Measurements from ENCODE around the gene COQ3.

Gene COQ3

GRCh38 chr6:99393698-99394531, at the start of gene COQ3:
COQ3 (minus strand) TSS chr6:99394195; CDS start chr6:99394179, 16 bp downstream.
- DNase-seq = peak; percentile 72

GRCh38 chr6:99434702-99435530, 40.9 kb upstream of the COQ3 start:
- DNase-seq = peak; percentile 38

- DNase-seq = no peak
These were observed 38.9 kb upstream of the COQ3 start for GRCh38 chr6:99432877-99433276.

- no peak for DNase-seq
These were observed 37.9 kb upstream of the COQ3 start for GRCh38 chr6:99431901-99432300.

GRCh38 chr6:99427988-99428387, 34.0 kb upstream of the COQ3 start:
- no peak for DNase-seq

GRCh38 chr6:99426451-99426757, 32.4 kb upstream of the COQ3 start:
- DNase-seq = no peak

- DNase-seq = peak; percentile 68
These were observed 31.9 kb upstream of the COQ3 start for GRCh38 chr6:99425647-99426450.

GRCh38 chr6:99424761-99425646, 31.0 kb upstream of the COQ3 start, which contains the start of gene PNISR:
PNISR (minus strand) TSS chr6:99425308; CDS start chr6:99414659, 10,649 bp downstream.
- DNase-seq = peak; percentile 96

- DNase-seq = no peak
These were observed 30.0 kb upstream of the COQ3 start for GRCh38 chr6:99424022-99424421.

GRCh38 chr6:99422912-99423311, 28.9 kb upstream of the COQ3 start:
- DNase-seq = no peak

- DNase-seq = peak; percentile 8
These were observed 23.1 kb upstream of the COQ3 start for GRCh38 chr6:99416892-99417767.

GRCh38 chr6:99416226-99416625, 22.2 kb upstream of the COQ3 start:
- no peak for DNase-seq

GRCh38 chr6:99415446-99415845, 21.5 kb upstream of the COQ3 start:
- no peak for DNase-seq

GRCh38 chr6:99412065-99412464, 18.1 kb upstream of the COQ3 start:
- DNase-seq = no peak

GRCh38 chr6:99409672-99410071, 15.7 kb upstream of the COQ3 start:
- no peak for DNase-seq

- DNase-seq = no peak
These were observed 13.1 kb upstream of the COQ3 start for GRCh38 chr6:99407076-99407475.

- DNase-seq = no peak
These were observed 8.5 kb upstream of the COQ3 start for GRCh38 chr6:99402448-99402847.

- DNase-seq = no peak
These were observed 3.3 kb upstream of the COQ3 start for GRCh38 chr6:99397287-99397686.

GRCh38 chr6:99393366-99393697, 663 bp downstream of the COQ3 start:
- no peak for DNase-seq

GRCh38 chr6:99390896-99391295, 3.1 kb downstream of the COQ3 start:
- no peak for DNase-seq

- no peak for DNase-seq
These were observed 9.5 kb downstream of the COQ3 start for GRCh38 chr6:99384507-99384906.

All from activated CD4-positive, alpha-beta T cell treated with anti-CD3 and anti-CD28 coated beads, Interleukin-2, amount 50 U/mL, for 16 hours (primary cell).